WTC11 (cell line): Measurements from ENCODE around the gene CPSF7.

Source experiments
- CREB1 ChIP-seq: sonication (generic); formaldehyde crosslinking; IDR thresholded peaks from 2 replicates; pipeline ENCODE4 v1.8.0; 2023; ENCODE audit warnings: mild to moderate bottlenecking, missing genetic modification reagents
- ESRRA ChIP-seq: sonication (generic); formaldehyde crosslinking; IDR thresholded peaks from 2 replicates; pipeline ENCODE4 v1.8.1; 2022; ENCODE audit warnings: mild to moderate bottlenecking, missing genetic modification reagents, borderline replicate concordance
- FOXJ3 ChIP-seq: sonication (generic); formaldehyde crosslinking; IDR thresholded peaks from 2 replicates; pipeline ENCODE4 v1.9.0; 2021; ENCODE audit warnings: missing genetic modification reagents, mild to moderate bottlenecking, borderline replicate concordance
- GABPB1 ChIP-seq: sonication (generic); formaldehyde crosslinking; IDR thresholded peaks from 2 replicates; pipeline ENCODE4 v1.8.1; 2023; ENCODE audit warnings: mild to moderate bottlenecking, missing genetic modification reagents
- TCF7 ChIP-seq: sonication (generic); formaldehyde crosslinking; IDR thresholded peaks from 2 replicates; pipeline ENCODE4 v1.8.0; 2022; ENCODE audit warnings: mild to moderate bottlenecking, low read depth, missing genetic modification reagents, moderate library complexity
- ZNF121 ChIP-seq: sonication (generic); formaldehyde crosslinking; IDR thresholded peaks from 2 replicates; pipeline ENCODE4 v1.8.0; 2023; ENCODE audit warnings: missing genetic modification reagents
- ZNF232 ChIP-seq: sonication (generic); formaldehyde crosslinking; IDR thresholded peaks from 2 replicates; pipeline ENCODE4 v1.8.0; 2022; ENCODE audit warnings: mild to moderate bottlenecking, missing genetic modification reagents
- ZNF396 ChIP-seq: fragments of 250-450 bp; sonication (Bioruptor Pico); IDR thresholded peaks from 2 replicates; pipeline ENCODE4 v1.8.0; 2021; ENCODE audit warnings: mild to moderate bottlenecking, moderate library complexity, borderline replicate concordance
- TF ChIP-seq, protein P1 (sequence below): fragments of 200-600 bp; IDR thresholded peaks from 2 replicates; pipeline ENCODE4 v1.8.0; 2022; ENCODE audit warnings: antibody characterized with exemption
- TF ChIP-seq, protein P2 (sequence below): sonication (generic); formaldehyde crosslinking; IDR thresholded peaks from 2 replicates; pipeline ENCODE4 v1.8.1; 2023; ENCODE audit warnings: mild to moderate bottlenecking, missing genetic modification reagents, moderate library complexity
- TF ChIP-seq, protein P3 (sequence below): sonication (generic); formaldehyde crosslinking; IDR thresholded peaks from 2 replicates; pipeline ENCODE4 v1.8.0; 2022; ENCODE audit warnings: mild to moderate bottlenecking, missing genetic modification reagents

DNA sequence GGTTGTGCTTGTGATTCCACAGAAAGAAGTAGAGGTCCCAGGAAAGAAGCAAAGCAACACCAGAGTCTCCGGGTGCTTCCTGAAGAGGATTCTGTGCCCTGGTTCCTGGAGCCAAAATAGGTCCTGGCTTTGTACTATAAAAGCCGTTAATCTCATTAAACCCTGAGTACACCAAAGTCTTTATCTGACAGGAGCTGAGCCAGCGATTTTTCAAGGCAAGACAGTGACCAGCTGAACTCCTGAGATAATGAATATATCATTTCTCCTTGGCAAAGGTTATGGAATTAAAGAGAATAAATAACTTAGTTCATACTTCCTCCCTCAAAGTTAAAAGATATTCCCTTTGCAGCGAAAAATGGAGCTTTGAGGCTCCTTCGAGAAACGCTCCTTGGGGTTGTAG is 62.4 kb downstream of the CPSF7 start:
- no peak for TF ChIP-seq CREB1 (CRISPR knock-in tag)
- TF ChIP-seq, protein P1, sequence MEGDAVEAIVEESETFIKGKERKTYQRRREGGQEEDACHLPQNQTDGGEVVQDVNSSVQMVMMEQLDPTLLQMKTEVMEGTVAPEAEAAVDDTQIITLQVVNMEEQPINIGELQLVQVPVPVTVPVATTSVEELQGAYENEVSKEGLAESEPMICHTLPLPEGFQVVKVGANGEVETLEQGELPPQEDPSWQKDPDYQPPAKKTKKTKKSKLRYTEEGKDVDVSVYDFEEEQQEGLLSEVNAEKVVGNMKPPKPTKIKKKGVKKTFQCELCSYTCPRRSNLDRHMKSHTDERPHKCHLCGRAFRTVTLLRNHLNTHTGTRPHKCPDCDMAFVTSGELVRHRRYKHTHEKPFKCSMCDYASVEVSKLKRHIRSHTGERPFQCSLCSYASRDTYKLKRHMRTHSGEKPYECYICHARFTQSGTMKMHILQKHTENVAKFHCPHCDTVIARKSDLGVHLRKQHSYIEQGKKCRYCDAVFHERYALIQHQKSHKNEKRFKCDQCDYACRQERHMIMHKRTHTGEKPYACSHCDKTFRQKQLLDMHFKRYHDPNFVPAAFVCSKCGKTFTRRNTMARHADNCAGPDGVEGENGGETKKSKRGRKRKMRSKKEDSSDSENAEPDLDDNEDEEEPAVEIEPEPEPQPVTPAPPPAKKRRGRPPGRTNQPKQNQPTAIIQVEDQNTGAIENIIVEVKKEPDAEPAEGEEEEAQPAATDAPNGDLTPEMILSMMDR, result no peak
- TF ChIP-seq, protein P2, sequence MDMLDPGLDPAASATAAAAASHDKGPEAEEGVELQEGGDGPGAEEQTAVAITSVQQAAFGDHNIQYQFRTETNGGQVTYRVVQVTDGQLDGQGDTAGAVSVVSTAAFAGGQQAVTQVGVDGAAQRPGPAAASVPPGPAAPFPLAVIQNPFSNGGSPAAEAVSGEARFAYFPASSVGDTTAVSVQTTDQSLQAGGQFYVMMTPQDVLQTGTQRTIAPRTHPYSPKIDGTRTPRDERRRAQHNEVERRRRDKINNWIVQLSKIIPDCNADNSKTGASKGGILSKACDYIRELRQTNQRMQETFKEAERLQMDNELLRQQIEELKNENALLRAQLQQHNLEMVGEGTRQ (CRISPR knock-in tag), result no peak
- TF ChIP-seq, protein P3, sequence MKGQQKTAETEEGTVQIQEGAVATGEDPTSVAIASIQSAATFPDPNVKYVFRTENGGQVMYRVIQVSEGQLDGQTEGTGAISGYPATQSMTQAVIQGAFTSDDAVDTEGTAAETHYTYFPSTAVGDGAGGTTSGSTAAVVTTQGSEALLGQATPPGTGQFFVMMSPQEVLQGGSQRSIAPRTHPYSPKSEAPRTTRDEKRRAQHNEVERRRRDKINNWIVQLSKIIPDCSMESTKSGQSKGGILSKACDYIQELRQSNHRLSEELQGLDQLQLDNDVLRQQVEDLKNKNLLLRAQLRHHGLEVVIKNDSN (CRISPR knock-in tag), result no peak
- TF ChIP-seq ZNF396 (CRISPR knock-in tag), result no peak
- no peak for TF ChIP-seq ZNF121
- no peak for TF ChIP-seq ZNF232
- no peak for TF ChIP-seq FOXJ3 (CRISPR knock-in tag)
- no peak for TF ChIP-seq TCF7
- TF ChIP-seq ESRRA, result no peak
- TF ChIP-seq GABPB1, result no peak
